SK-N-SH (cell line): Measurements from ENCODE around the gene GDPD1. TPM values are rescaled to one million over a fixed set of nuclear protein-coding genes. Genes with fewer than 3 reads are reported as not detected.

Experiments used
- CTCF ChIA-PET: fragments of 300-600, 350-600 bp; formaldehyde crosslinking; extraction: SDS; loops from one replicate; lab custom pipeline; 2021; lab: Yijun Ruan, JAX
- POLR2A ChIA-PET: fragments of 350-600 bp; sonication (Branson Sonifier 250); formaldehyde crosslinking; extraction: SDS; loops from one replicate; lab custom pipeline; 2020; ENCODE audit warnings: antibody characterized with exemption, inconsistent platforms; lab: Yijun Ruan, JAX
- DNase-seq: peaks from one replicate; pipeline ENCODE4 v3.0.0; 2012
- H2AFZ ChIP-seq: fragments of 200-600 bp; sonication (generic); 2 replicates; pipeline ENCODE4 v1.8.1; 2016; ENCODE audit warnings: antibody characterized with exemption, mild to moderate bottlenecking, low read depth
- H3F3A ChIP-seq: fragments of 200-600 bp; sonication (generic); replicated peaks from 2 replicates; pipeline ENCODE3; 2016; ENCODE audit warnings: antibody characterized with exemption, mild to moderate bottlenecking; ENCODE audit not compliant: insufficient read depth
- H3K27ac ChIP-seq, 2 experiments: fragments of 200-500 bp in 1 of 2; fragments of 200-600 bp in 1 of 2; sonication (Bioruptor generic) in 1 of 2; sonication (generic), shearing (Covaris generic) in 1 of 2; 2 replicates each; pipeline versions ENCODE4 v1.5.1 to v1.6.1; 2014 to 2016; ENCODE audit warnings: low read depth in 2 of 2, inconsistent platforms in 1 of 2, low read length in 1 of 2, mild to moderate bottlenecking in 1 of 2, mixed read lengths in 1 of 2
- H3K27me3 ChIP-seq: fragments of 200-600 bp; sonication (generic), shearing (Covaris generic); 2 replicates; pipeline ENCODE4 v1.6.1; 2016; ENCODE audit warnings: mixed run types; ENCODE audit not compliant: insufficient read depth
- H3K36me3 ChIP-seq, 2 experiments: fragments of 200-500 bp in 1 of 2; fragments of 200-600 bp in 1 of 2; sonication (Bioruptor generic) in 1 of 2; sonication (generic) in 1 of 2; replicated peaks in 1 of 2; 2 replicates each; pipeline versions ENCODE3 to v1.5.1; 2014 to 2016; ENCODE audit warnings: low read length in 1 of 2, mild to moderate bottlenecking in 1 of 2; ENCODE audit not compliant: insufficient read depth in 2 of 2, control insufficient read depth in 1 of 2
- H3K4me1 ChIP-seq, 2 experiments: fragments of 200-500 bp in 1 of 2; fragments of 200-600 bp in 1 of 2; sonication (Bioruptor generic) in 1 of 2; sonication (generic), shearing (Covaris generic) in 1 of 2; 2 replicates each; pipeline versions ENCODE4 v1.5.1 to v1.6.1; 2014 to 2016; ENCODE audit warnings: low read depth in 1 of 2, low read length in 1 of 2, mixed run types in 1 of 2; ENCODE audit not compliant: insufficient read depth in 2 of 2, control insufficient read depth in 1 of 2
- H3K4me2 ChIP-seq: fragments of 200-600 bp; sonication (generic), shearing (Covaris generic); 2 replicates; pipeline ENCODE4 v1.6.1; 2017; ENCODE audit warnings: mixed run types
- H3K4me3 ChIP-seq, 2 experiments: fragments of 200-500 bp in 1 of 2; fragments of 200-600 bp in 1 of 2; sonication (Bioruptor generic) in 1 of 2; sonication (generic), shearing (Covaris generic) in 1 of 2; 2 replicates each; pipeline versions ENCODE4 v1.5.1 to v1.8.1; 2014 to 2016; ENCODE audit warnings: low read depth in 2 of 2, inconsistent platforms in 1 of 2, low read length in 1 of 2, mild to moderate bottlenecking in 1 of 2, mixed read lengths in 1 of 2, moderate library complexity in 1 of 2
- H3K79me2 ChIP-seq: fragments of 200-600 bp; sonication (generic); 2 replicates; pipeline ENCODE4 v1.8.1; 2017; ENCODE audit warnings: mild to moderate bottlenecking; ENCODE audit not compliant: insufficient read depth
- H3K9ac ChIP-seq: fragments of 200-600 bp; sonication (generic); 2 replicates; pipeline ENCODE4 v1.6.1; 2017; ENCODE audit warnings: mixed run types
- H3K9me2 ChIP-seq: fragments of 200-600 bp; sonication (generic); 2 replicates; pipeline ENCODE4 v1.6.1; 2017; ENCODE audit warnings: mixed run types
- H3K9me3 ChIP-seq: fragments of 200-600 bp; sonication (generic); 2 replicates; pipeline ENCODE4 v1.6.1; 2017; ENCODE audit warnings: mixed run types, mild to moderate bottlenecking, moderate library complexity
- H4K20me1 ChIP-seq: fragments of 200-600 bp; sonication (generic); 2 replicates; pipeline ENCODE4 v1.6.1; 2017; ENCODE audit warnings: mild to moderate bottlenecking, mixed run types; ENCODE audit not compliant: insufficient read depth
- ELF1 ChIP-seq: IDR thresholded peaks from 2 replicates; pipeline ENCODE4 v1.4.0; 2012
- FOSL2 ChIP-seq: IDR thresholded peaks from 2 replicates; pipeline ENCODE4 v1.4.0; 2012; ENCODE audit warnings: low read depth, mild to moderate bottlenecking, moderate library complexity, borderline replicate concordance
- IRF3 ChIP-seq: fragments of 150-350 bp; IDR thresholded peaks from 2 replicates; pipeline ENCODE4 v1.6.1; 2016; ENCODE audit warnings: mild to moderate bottlenecking, low read depth, low read length
- REST ChIP-seq: IDR thresholded peaks from 2 replicates; pipeline ENCODE4 v1.6.1; 2012; ENCODE audit warnings: mild to moderate bottlenecking, low read depth, low read length, moderate library complexity
- SIN3A ChIP-seq: IDR thresholded peaks from 2 replicates; pipeline ENCODE4 v1.6.1; 2012; ENCODE audit warnings: low read depth, mild to moderate bottlenecking, low read length, moderate library complexity, borderline replicate concordance
- SMC3 ChIP-seq: IDR thresholded peaks from 2 replicates; pipeline ENCODE4 v1.6.1; 2012; ENCODE audit warnings: low read depth, low read length, improper control_type of control experiment
- TCF12 ChIP-seq: IDR thresholded peaks from 2 replicates; pipeline ENCODE4 v1.4.0; 2012
- TEAD4 ChIP-seq: IDR thresholded peaks from 2 replicates; pipeline ENCODE4 v1.4.0; 2012; ENCODE audit warnings: mild to moderate bottlenecking, borderline replicate concordance; ENCODE audit not compliant: insufficient read depth
- USF1 ChIP-seq: IDR thresholded peaks from 2 replicates; pipeline ENCODE4 v1.4.0; 2012; ENCODE audit warnings: low read depth, borderline replicate concordance
- USF2 ChIP-seq: fragments of 150-350 bp; IDR thresholded peaks from 2 replicates; pipeline ENCODE4 v1.6.1; 2017; ENCODE audit warnings: antibody characterized with exemption, low read length, low read depth, borderline replicate concordance
- WGBS: methylation state at CpG from one replicate; pipeline ENCODE4 v1.1.6; 2017; ENCODE audit warnings: low lambda C conversion rate; 5-methylcytosine and 5-hydroxymethylcytosine counted together
- polyA plus RNA-seq, 3 experiments: library from polyadenylated mRNA; depleted of rRNA; stranded (reverse); fragments of >200 nt; gene quantifications; 2 replicates each; pipeline ENCODE4 v1.2.3, GENCODE V29; 2012

Gene GDPD1
- polyA plus RNA-seq, 1 of the 3 experiments (the other 2 are of a cell fraction), result 1.5 TPM

- TF ChIP-seq REST, result no peak
- TF ChIP-seq ELF1, result no peak
- TF ChIP-seq USF2, result no peak
- no peak for TF ChIP-seq TCF12
- TF ChIP-seq IRF3, result no peak
- TF ChIP-seq SMC3, result no peak
- TF ChIP-seq USF1, result no peak
- TF ChIP-seq SIN3A, result no peak
Observed at GRCh38 chr17:59180626-59181025, 39.7 kb upstream of the GDPD1 start (continued).

- Histone ChIP-seq H3K36me3 (peaks cover 0 to 17% of the 10 kb centered on the region in 2 experiments), H3K9me3 (no peaks in the 10 kb centered on the region), H4K20me1 (no peaks in the 10 kb centered on the region), H3K4me3 (no peak overlapping the region), H3K4me2 (no peak overlapping the region), H3K9ac (no peak overlapping the region), H3K9me2 (no peaks in the 10 kb centered on the region), H3K4me1 (no peaks in the 10 kb centered on the region), H3K27me3 (no peaks in the 10 kb centered on the region), H3F3A (no peaks in the 10 kb centered on the region), H3K27ac (no peak overlapping the region), H2AFZ (no peak overlapping the region), H3K79me2 (peaks cover 63% of the 10 kb centered on the region)
- 98% methylated on average over 9 of the region's 9 CpGs for WGBS
- ChIA-PET POLR2A (no interaction called here), CTCF (no interaction called here)
- no peak for DNase-seq
- TF ChIP-seq FOSL2 (no peak), TEAD4 (no peak), SMC3 (no peak)
Observed at GRCh38 chr17:59181481-59181880, 38.8 kb upstream of the GDPD1 start.
